HEK293 (cell line): ENCODE results near the gene PPP1R3E.

Experiments
- CTCF ChIP-seq: fragments of 450-650 bp; formaldehyde crosslinking; IDR thresholded peaks from 2 replicates; pipeline ENCODE4 v1.5.1; 2016; ENCODE audit warnings: missing biosample characterization, missing genetic modification characterization
- IKZF3 ChIP-seq: fragments of 450-650 bp; IDR thresholded peaks from 2 replicates; pipeline ENCODE4 v1.5.0; 2018; ENCODE audit warnings: missing biosample characterization, mild to moderate bottlenecking, missing genetic modification characterization, moderate library complexity
- KLF10 ChIP-seq: fragments of 450-650 bp; IDR thresholded peaks from 2 replicates; pipeline ENCODE4 v1.5.1; 2018; ENCODE audit warnings: missing biosample characterization, mild to moderate bottlenecking, missing genetic modification characterization
- KLF17 ChIP-seq: fragments of 450-650 bp; formaldehyde crosslinking; IDR thresholded peaks from 2 replicates; pipeline ENCODE4 v1.5.1; 2016; ENCODE audit warnings: missing biosample characterization, missing genetic modification characterization
- KLF8 ChIP-seq: fragments of 450-650 bp; formaldehyde crosslinking; IDR thresholded peaks from 2 replicates; pipeline ENCODE4 v1.5.1; 2016; ENCODE audit warnings: missing biosample characterization, missing genetic modification characterization
- KLF9 ChIP-seq: fragments of 450-650 bp; formaldehyde crosslinking; IDR thresholded peaks from 2 replicates; pipeline ENCODE4 v1.5.1; 2016; ENCODE audit warnings: missing biosample characterization, missing genetic modification characterization, low read depth
- PBX3 ChIP-seq: sonication (generic); formaldehyde crosslinking; IDR thresholded peaks from 2 replicates; pipeline ENCODE4 v1.8.1; 2022; ENCODE audit warnings: mild to moderate bottlenecking, moderate library complexity, missing genetic modification reagents
- PRDM10 ChIP-seq: fragments of 450-650 bp; formaldehyde crosslinking; IDR thresholded peaks from 2 replicates; pipeline ENCODE4 v1.5.1; 2016; ENCODE audit warnings: missing biosample characterization, missing genetic modification characterization
- REPIN1 ChIP-seq: fragments of 450-650 bp; formaldehyde crosslinking; IDR thresholded peaks from 2 replicates; pipeline ENCODE4 v1.5.1; 2017; ENCODE audit warnings: missing biosample characterization, missing genetic modification characterization, low read depth
- SP2 ChIP-seq: fragments of 450-650 bp; formaldehyde crosslinking; IDR thresholded peaks from 2 replicates; pipeline ENCODE4 v1.5.1; 2016; ENCODE audit warnings: missing biosample characterization, missing genetic modification characterization
- SP3 ChIP-seq: fragments of 450-650 bp; formaldehyde crosslinking; IDR thresholded peaks from 2 replicates; pipeline ENCODE4 v1.5.1; 2016; ENCODE audit warnings: missing biosample characterization, missing genetic modification characterization
- ZBTB1 ChIP-seq: fragments of 450-650 bp; formaldehyde crosslinking; IDR thresholded peaks from 2 replicates; pipeline ENCODE4 v1.5.1; 2016; ENCODE audit warnings: missing biosample characterization, missing genetic modification characterization
- ZBTB17 ChIP-seq: fragments of 450-650 bp; formaldehyde crosslinking; IDR thresholded peaks from 2 replicates; pipeline ENCODE4 v1.5.1; 2016; ENCODE audit warnings: missing biosample characterization, missing genetic modification characterization
- ZBTB26 ChIP-seq: fragments of 450-650 bp; formaldehyde crosslinking; optimal IDR thresholded peaks from 2 replicates; pipeline ENCODE3; 2016; ENCODE audit warnings: missing biosample characterization, mild to moderate bottlenecking, missing genetic modification characterization
- ZBTB44 ChIP-seq: fragments of 450-650 bp; IDR thresholded peaks from 2 replicates; pipeline ENCODE4 v1.5.1; 2018; ENCODE audit warnings: missing biosample characterization, mild to moderate bottlenecking, missing genetic modification characterization
- ZBTB8A ChIP-seq: fragments of 450-650 bp; formaldehyde crosslinking; IDR thresholded peaks from 2 replicates; pipeline ENCODE4 v1.5.1; 2016; ENCODE audit warnings: missing biosample characterization, missing genetic modification characterization
- ZEB2 ChIP-seq: fragments of 450-650 bp; formaldehyde crosslinking; IDR thresholded peaks from 2 replicates; pipeline ENCODE4 v1.5.1; 2016; ENCODE audit warnings: missing biosample characterization, missing genetic modification characterization
- ZFP37 ChIP-seq: fragments of 450-650 bp; formaldehyde crosslinking; IDR thresholded peaks from 2 replicates; pipeline ENCODE4 v1.5.1; 2016; ENCODE audit warnings: missing biosample characterization, missing genetic modification characterization
- ZFP69B ChIP-seq: fragments of 450-650 bp; formaldehyde crosslinking; IDR thresholded peaks from 2 replicates; pipeline ENCODE4 v1.5.1; 2016; ENCODE audit warnings: missing biosample characterization, missing genetic modification characterization
- ZNF24 ChIP-seq: fragments of 450-650 bp; formaldehyde crosslinking; IDR thresholded peaks from 2 replicates; pipeline ENCODE4 v1.5.1; 2016; ENCODE audit warnings: missing biosample characterization, missing genetic modification characterization
- ZNF341 ChIP-seq: fragments of 450-650 bp; formaldehyde crosslinking; IDR thresholded peaks from 2 replicates; pipeline ENCODE4; 2016; ENCODE audit warnings: low read depth, missing biosample characterization, missing genetic modification characterization
- ZNF350 ChIP-seq: fragments of 450-650 bp; formaldehyde crosslinking; IDR thresholded peaks from 2 replicates; pipeline ENCODE4 v1.5.0; 2017; ENCODE audit warnings: missing biosample characterization, mild to moderate bottlenecking, missing genetic modification characterization
- ZNF398 ChIP-seq: fragments of 450-650 bp; formaldehyde crosslinking; IDR thresholded peaks from 2 replicates; pipeline ENCODE4 v1.5.1; 2017; ENCODE audit warnings: missing biosample characterization, missing genetic modification characterization
- ZNF629 ChIP-seq: fragments of 450-650 bp; formaldehyde crosslinking; IDR thresholded peaks from 2 replicates; pipeline ENCODE4 v1.5.1; 2017; ENCODE audit warnings: missing biosample characterization, missing genetic modification characterization
- ZNF658 ChIP-seq: fragments of 450-650 bp; formaldehyde crosslinking; IDR thresholded peaks from 2 replicates; pipeline ENCODE4; 2016; ENCODE audit warnings: missing biosample characterization, missing genetic modification characterization
- ZNF660 ChIP-seq: fragments of 450-650 bp; IDR thresholded peaks from 2 replicates; pipeline ENCODE4 v1.5.1; 2018; ENCODE audit warnings: missing biosample characterization, mild to moderate bottlenecking, missing genetic modification characterization
- ZNF747 ChIP-seq: fragments of 450-650 bp; formaldehyde crosslinking; IDR thresholded peaks from 2 replicates; pipeline ENCODE4 v1.5.1; 2016; ENCODE audit warnings: missing biosample characterization, missing genetic modification characterization
- ZNF837 ChIP-seq: fragments of 450-650 bp; formaldehyde crosslinking; IDR thresholded peaks from 2 replicates; pipeline ENCODE4 v1.5.1; 2016; ENCODE audit warnings: missing biosample characterization, missing genetic modification characterization

The PPP1R3E gene

GRCh38 chr14:23301288-23301968 lies 1.2 kb downstream of the PPP1R3E start (continued):
- TF ChIP-seq ZNF350 (tag by site-specific recombination) (no peak), REPIN1 (tag by site-specific recombination) (no peak), ZNF837 (tag by site-specific recombination) (no peak), PBX3 (CRISPR knock-in tag) (peak; percentile 75; the same call in 1 of the 2 replicates), SP2 (peak; percentile 79), ZBTB26 (peak; percentile 25), KLF17 (tag by site-specific recombination) (peak; percentile 59), ZNF658 (tag by site-specific recombination) (no peak), ZEB2 (peak; percentile 59), ZNF398 (tag by site-specific recombination) (0 out of 2 replicates have a peak, but pooled peaks have one; percentile 28), ZBTB17 (tag by site-specific recombination) (peak; percentile 66; the same call in 1 of the 2 replicates), ZNF747 (tag by site-specific recombination) (no peak), KLF9 (tag by site-specific recombination) (peak; percentile 46; the same call in 1 of the 2 replicates), KLF10 (tag by site-specific recombination) (peak; percentile 74; the same call in 1 of the 2 replicates), ZBTB1 (tag by site-specific recombination) (no peak), ZFP69B (tag by site-specific recombination) (peak; percentile 66), ZBTB8A (tag by site-specific recombination) (peak; percentile 100; the same call in 1 of the 2 replicates), ZBTB44 (tag by site-specific recombination) (peak; percentile 29; the same call in 1 of the 2 replicates), ZNF24 (tag by site-specific recombination) (no peak), ZFP37 (tag by site-specific recombination) (no peak), CTCF (tag by site-specific recombination) (peak; percentile 61; the same call in 1 of the 2 replicates), KLF8 (tag by site-specific recombination) (peak; percentile 48), SP3 (tag by site-specific recombination) (peak; percentile 55), ZNF341 (tag by site-specific recombination) (peak; percentile 58), PRDM10 (tag by site-specific recombination) (peak; percentile 62; the same call in 1 of the 2 replicates), ZNF660 (0 out of 2 replicates have a peak, but pooled peaks have one; percentile 87), ZNF629 (tag by site-specific recombination) (peak; percentile 58; the same call in 1 of the 2 replicates), IKZF3 (peak; percentile 81)
